Activated T-cell treated with anti-CD3 and anti-CD28 coated beads, Interleukin-2, amount 50 U/mL, for 1 hour (primary cell): ENCODE results near the gene STAG1.
"Not testable (repeated sequence)": the region's sequence is repeated elsewhere in the genome, so short reads cannot be mapped to it uniquely, and the experiment has no call there.

Source experiments
- DNase-seq: peaks from one replicate; pipeline ENCODE4 v3.0.0-alpha.2; 2020

The STAG1 gene

DNA sequence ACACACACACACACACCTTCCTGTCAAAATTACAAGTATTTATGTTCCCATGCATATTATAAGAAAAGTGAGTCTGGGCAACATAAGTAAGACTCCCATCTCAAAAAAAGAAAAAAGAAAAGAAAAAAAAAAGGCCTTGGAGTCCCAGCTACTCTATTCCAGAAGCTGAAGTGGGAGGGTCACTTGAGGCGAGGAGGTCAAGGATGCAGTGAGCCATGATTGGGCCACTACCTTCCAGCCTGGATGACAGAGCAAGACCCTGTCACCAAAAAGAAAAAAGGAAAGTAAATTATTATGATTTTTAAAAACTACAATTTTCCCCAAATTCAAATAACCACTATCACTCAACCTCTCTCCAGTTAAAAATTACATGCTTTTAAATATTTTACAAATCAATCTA is 113.1 kb downstream of the STAG1 start:
- no peak for DNase-seq

GRCh38 chr3:136637176-136637575 is 115.0 kb downstream of the STAG1 start:
- DNase-seq: no peak

DNA sequence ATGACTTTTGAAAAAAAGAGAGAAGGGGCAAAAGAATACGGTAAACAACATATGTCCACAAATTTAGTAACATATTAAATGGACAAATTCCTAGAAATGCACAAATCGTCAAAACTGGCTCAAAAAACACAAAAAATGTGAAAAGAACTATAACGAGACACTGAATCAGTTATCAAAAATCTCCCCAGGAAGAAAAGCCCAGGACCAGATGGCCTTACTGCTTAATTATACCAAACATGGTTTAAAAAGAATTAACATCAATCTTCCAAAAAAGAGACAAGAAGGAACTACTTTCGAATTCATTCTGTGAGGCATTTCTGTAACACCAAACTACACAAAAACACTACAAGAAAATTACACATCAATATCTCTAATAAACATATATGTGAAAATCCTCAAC is 117.4 kb downstream of the STAG1 start:
- no peak for DNase-seq

DNA sequence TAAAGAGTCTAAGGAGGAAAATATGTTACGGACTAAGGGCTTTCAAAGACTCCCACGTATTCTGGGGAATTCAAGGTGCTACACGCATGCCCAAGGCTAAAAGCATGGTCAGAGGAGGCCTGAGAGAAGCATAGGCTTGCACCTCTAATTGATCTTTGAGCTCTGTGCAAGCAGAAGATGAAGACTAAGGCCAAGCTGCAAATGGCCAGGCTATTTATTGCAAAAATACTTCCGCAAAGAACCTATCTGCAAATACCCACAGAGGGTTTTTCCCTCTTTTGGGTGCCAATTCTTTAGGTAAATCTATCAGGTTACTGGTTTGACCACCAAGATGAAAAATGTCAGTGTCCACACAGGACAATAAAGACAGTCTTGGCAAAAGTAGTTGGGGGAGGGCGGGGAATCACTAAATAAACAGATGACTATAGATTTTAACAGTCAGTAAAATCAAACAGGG is 119.5 kb downstream of the STAG1 start:
- DNase-seq: no peak

DNA sequence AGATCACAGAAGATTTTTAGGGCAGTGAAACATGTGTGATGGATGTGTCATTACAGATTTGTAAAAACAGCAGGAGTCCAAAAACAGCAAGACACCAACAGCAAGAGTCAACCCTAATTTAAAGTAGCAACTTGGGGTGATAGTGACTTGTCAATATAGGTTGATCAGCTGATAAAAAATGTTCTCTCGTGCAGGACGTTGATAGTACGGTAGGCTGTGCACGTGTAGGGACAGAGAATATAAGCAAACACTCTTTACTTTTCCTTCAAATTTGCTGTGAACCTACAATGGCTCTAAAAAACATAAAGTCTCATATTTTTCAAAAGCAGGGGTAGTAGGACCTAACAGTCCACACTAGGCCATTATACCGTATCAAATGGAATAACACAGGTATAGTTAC is 120.8 kb downstream of the STAG1 start:
- DNase-seq: no peak

- no peak for DNase-seq
Measured at GRCh38 chr3:136630915-136631314, 121.3 kb downstream of the STAG1 start.

GRCh38 chr3:136626493-136626892 is 125.7 kb downstream of the STAG1 start:
- DNase-seq: no peak

DNA sequence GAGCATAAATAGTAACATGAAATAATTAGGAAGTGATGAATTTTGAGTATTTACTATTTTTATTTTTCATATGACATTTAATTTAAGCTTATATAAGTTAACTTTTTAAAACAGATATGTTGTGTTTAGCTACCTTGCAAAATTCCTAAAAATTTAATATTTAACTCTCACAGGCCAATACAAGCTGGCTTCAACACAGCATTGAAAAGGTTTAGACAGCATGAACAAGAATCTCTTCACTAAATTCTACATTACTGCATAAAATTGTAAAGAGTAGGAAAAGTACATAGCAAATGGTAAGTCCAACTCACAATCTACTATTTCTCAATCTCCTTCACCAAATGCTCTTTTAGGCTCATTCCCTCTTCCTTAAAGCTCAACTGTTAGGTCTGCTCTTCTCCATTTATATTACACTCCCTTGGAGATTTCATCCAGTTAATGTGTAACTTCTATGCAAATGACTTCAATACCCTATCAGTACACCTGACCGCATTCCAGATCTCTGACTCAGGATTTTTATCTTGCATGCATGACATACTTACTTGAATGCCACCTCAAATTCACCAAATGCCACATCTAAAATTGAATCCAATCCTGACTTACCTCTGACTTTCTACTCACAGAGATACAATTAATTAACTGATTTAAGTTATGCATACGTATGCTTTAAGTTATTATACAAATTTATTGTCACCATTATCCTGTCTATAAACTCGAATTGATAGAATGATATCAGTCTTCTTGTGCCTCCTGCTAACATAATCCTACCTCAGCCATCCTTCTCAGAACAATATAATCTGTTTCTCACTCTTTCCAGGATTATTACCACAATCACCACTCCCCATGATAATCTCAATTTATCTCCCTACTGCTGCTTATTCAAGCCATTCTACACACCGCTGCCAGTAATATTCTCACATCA is 127.0 kb downstream of the STAG1 start:
- no peak for DNase-seq

- DNase-seq: no peak
Measured at GRCh38 chr3:136624371-136624770, 127.8 kb downstream of the STAG1 start.

DNA sequence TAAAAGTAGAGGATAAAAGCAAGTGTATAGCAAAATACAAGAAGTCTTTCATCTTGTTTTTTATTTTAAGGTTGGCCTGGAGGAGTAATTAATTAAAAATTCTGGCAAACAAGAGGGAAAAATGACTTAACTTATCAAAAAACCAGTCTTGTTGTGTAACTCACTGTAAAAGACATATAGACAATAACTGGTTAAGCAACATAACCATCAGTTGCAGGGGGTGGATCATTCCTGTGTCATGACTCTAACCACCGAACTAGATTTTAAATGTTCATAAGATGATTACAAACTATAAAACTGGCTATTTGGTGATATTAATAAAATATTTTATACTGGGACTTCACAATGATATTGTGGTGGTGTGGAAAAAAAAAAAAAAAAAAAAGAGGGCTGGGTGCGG is 130.6 kb downstream of the STAG1 start:
- DNase-seq: no peak

DNA sequence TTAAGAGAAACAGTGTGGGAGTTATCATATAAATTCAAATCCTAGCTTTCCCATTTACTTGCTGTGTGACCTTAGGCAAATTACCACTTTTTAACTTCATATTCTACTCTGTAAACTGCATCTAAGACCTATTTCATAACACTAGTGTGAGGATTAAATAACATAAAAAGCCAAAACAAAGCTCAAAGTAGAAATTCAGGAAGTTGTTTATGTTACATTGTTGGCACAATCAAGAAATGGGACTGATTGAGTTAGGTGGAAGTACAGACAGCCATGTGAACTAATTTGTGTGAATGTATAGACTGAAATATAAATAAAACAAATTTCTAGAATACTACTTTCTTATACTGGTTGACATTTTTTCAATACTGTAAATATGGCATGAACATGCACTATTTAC is 131.7 kb downstream of the STAG1 start:
- no peak for DNase-seq

GRCh38 chr3:136617969-136618525 is 134.1 kb downstream of the STAG1 start:
- DNase-seq: not testable (repeated sequence)

GRCh38 chr3:136617198-136617597 is 135.0 kb downstream of the STAG1 start:
- DNase-seq: no peak

GRCh38 chr3:136612512-136612911 is 139.7 kb downstream of the STAG1 start:
- no peak for DNase-seq

- DNase-seq: no peak
Measured at GRCh38 chr3:136606990-136607389, 145.2 kb downstream of the STAG1 start.

DNA sequence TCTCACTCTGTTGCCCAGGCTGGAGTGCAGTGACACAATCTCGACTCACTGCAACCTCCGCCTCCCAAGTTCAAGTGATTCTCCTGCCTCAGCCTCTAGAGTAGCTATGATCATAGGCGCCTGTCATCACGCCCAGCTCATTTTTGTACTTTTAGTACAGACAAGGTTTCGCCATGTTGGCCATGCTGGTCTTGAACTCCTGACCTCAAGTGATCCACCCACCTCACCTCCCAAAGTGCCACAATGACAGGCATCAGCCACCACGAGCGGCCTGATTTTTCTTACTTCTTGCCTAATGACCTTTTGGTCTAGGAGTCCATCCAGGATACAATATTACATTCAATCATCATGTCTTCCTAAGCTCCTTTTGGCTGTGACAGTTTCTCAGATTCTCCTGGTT is 146.0 kb downstream of the STAG1 start:
- not testable (repeated sequence) for DNase-seq

DNA sequence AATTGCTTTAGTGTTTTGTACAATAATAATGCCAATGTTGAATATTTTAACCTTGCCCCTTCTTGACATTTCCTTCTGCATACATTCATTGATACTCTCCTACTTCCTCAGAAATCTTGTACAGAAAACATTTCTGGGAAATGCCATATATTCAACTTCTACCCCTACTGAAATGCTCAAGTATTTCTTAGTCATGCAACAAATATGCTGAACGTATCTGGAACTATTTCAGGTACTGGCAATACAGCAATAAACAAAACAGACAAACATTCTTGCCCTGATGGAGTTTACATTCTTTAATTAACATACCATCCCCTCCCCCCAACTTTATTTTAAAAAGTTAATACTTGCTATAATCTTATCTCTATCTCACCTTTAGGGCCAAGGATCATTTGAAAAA is 147.2 kb downstream of the STAG1 start:
- DNase-seq: no peak

GRCh38 chr3:136602818-136603217 is 149.4 kb downstream of the STAG1 start:
- DNase-seq: no peak

DNA sequence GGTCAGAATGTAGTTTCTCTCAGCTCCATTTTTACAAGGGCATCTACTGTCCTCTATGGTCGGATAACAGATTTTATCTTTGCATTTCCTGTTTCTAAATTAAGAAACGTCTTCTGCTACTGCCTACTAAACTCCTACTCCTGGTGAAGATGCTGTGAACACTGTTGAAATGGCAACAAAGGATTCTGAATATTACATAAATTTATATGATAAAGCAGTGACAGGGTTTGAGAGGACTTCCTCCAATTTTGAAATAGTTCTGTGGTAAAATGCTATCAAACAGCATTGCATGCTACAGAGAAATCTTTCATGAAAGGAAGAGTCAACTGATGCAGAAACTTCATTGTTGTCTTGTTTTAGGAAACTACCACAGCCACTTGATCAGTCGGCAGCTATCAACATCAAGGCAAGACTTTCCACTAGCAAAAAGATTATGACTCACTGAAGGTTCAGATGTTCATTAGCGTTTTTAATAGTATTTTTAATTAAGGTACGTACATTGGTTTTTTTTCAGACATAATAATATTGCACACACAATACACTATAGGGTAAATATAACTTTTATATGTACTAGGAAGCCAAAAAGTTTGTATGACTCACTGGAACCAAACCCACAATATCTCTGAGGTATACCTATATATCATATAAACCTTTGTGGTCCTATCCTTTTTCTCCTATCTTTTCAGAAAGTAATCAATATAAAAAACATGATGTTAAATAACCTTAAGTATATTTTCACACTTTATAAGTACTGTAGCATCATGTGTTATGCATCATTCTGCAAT is 156.1 kb downstream of the STAG1 start:
- DNase-seq: no peak

- DNase-seq: no peak
Measured at GRCh38 chr3:136586580-136586979, 165.6 kb downstream of the STAG1 start.

DNA sequence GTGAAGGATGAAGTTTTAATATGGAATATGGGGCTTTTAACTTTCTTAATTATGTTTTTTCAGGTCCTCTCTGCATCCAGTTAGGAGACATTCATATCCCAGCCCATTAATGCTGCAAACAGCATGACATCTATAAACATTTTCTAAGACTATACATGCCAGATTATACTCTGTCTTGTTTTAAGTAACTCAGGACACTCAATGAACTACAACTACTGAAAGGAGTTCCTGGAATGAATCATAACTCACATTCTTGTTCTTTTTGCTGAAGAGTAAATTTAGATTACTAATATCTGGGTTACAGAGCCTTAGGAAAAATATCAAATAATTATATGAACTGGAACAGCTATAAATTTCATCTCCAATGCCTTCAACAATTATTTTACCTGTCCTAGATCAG is 167.4 kb downstream of the STAG1 start:
- DNase-seq: no peak

DNA sequence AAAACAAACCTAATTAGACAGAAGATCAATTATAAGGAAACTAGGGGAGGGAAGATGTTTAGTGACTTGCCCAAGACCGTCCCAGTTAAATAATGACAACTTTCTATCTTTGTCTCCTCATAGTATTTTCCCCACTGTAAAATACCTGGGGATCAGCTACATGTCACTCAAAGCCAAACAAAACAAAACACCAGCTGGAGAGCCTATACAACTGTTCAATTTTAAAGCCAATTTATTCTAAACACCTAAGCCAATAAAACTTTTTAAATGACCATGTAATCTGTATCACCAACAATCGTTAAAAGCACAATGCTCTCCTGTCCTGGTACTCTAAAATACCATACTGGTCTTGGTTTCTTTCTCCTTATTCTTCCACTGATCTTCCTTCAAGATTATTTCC is 168.4 kb downstream of the STAG1 start:
- DNase-seq: no peak

DNA sequence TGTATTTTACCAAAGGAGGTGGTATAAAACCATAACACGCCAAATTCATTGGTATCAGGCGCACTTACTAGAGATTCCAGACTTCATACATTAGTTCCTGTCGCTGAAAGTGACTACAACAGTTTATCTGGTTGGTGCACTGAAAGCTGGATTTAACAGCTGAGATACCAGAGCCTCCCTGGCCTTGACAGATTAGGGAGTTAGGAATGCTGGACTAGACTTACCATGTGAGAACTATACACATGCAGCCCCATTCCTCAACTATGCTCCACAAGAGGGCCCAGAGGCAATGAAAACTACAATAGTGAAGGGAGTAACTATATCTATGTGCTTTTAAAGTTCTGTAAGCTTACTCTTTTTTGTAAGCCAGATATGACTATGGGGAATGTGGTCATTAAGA is 174.4 kb downstream of the STAG1 start:
- DNase-seq: no peak
